K562 (cell line): ENCODE measurements around the gene TCEANC2. TPM values are rescaled to one million over a fixed set of nuclear protein-coding genes. Genes with fewer than 3 reads are reported as not detected.

Experiments
- CBX3 ChIP-seq, 2 experiments: IDR thresholded peaks; 1 replicate in 1 of 2; 2 replicates in 1 of 2; pipeline ENCODE4 v1.6.1; 2012; ENCODE audit warnings: inconsistent platforms in 2 of 2, low read length in 2 of 2, borderline replicate concordance in 1 of 2, control low read depth in 1 of 2
- DNMT1 ChIP-seq: fragments of 450-650 bp; IDR thresholded peaks from 2 replicates; pipeline ENCODE4 v1.6.1; 2016; ENCODE audit warnings: antibody characterized with exemption, mild to moderate bottlenecking
- ETV5 ChIP-seq: sonication (generic); formaldehyde crosslinking; IDR thresholded peaks from 2 replicates; pipeline ENCODE4 v1.4.0; 2020; ENCODE audit warnings: low read depth, mild to moderate bottlenecking, missing genetic modification reagents
- HDAC2 ChIP-seq: fragments of 450-650 bp; IDR thresholded peaks from 2 replicates; pipeline ENCODE4 v1.6.1; 2016; ENCODE audit warnings: mild to moderate bottlenecking
- KDM2B ChIP-seq: fragments of 250-450 bp; sonication (Bioruptor Pico); IDR thresholded peaks from 2 replicates; pipeline ENCODE4 v1.8.0; 2021; ENCODE audit warnings: mild to moderate bottlenecking, moderate library complexity
- L3MBTL2 ChIP-seq: fragments of 450-650 bp; IDR thresholded peaks from 2 replicates; pipeline ENCODE4 v1.6.1; 2016; ENCODE audit warnings: mild to moderate bottlenecking, moderate library complexity
- MAFF ChIP-seq: IDR thresholded peaks from 2 replicates; pipeline ENCODE4 v1.6.1; 2012; ENCODE audit warnings: low read length, improper control_type of control experiment
- MAZ ChIP-seq, 2 experiments: fragments of 450-650 bp in 1 of 2; sonication (generic) in 1 of 2; formaldehyde crosslinking; IDR thresholded peaks in 1 of 2; conservative IDR thresholded peaks in 1 of 2; 2 replicates each; pipeline versions ENCODE4 v1.4.0 to v1.5.0; 2020; ENCODE audit warnings: mild to moderate bottlenecking in 1 of 2, missing genetic modification reagents in 1 of 2
- NBN ChIP-seq: fragments of 450-650 bp; IDR thresholded peaks from 2 replicates; pipeline ENCODE4 v1.6.1; 2016; ENCODE audit warnings: low read depth, mild to moderate bottlenecking
- OTX1 ChIP-seq: fragments of 450-650 bp; formaldehyde crosslinking; IDR thresholded peaks from 2 replicates; pipeline ENCODE4 v1.4.0; 2022; ENCODE audit warnings: mild to moderate bottlenecking
- POLR2AphosphoS2 ChIP-seq: IDR thresholded peaks from 2 replicates; pipeline ENCODE4 v1.6.1; 2012; ENCODE audit warnings: low read length, improper control_type of control experiment
- POLR2B ChIP-seq: fragments of 450-650 bp; IDR thresholded peaks from 2 replicates; pipeline ENCODE4 v1.6.1; 2018; ENCODE audit warnings: low read depth; ENCODE audit not compliant: partially characterized antibody
- RBFOX2 ChIP-seq: fragments of 200-400 bp; formaldehyde crosslinking; IDR thresholded peaks from 2 replicates; pipeline ENCODE4 v1.6.1; 2017; ENCODE audit warnings: low read depth, mild to moderate bottlenecking, low read length, moderate library complexity
- RFX7 ChIP-seq: fragments of 250-450 bp; sonication (Bioruptor Pico); IDR thresholded peaks from 2 replicates; pipeline ENCODE4 v1.5.1; 2021; ENCODE audit warnings: mild to moderate bottlenecking
- RHOXF2B ChIP-seq: fragments of 250-450 bp; sonication (Bioruptor Pico); conservative IDR thresholded peaks from 2 replicates; pipeline ENCODE4 v1.5.1; 2021
- SREBF1 ChIP-seq: fragments of 150-350 bp; IDR thresholded peaks from 2 replicates; pipeline ENCODE4 v1.6.1; 2014; ENCODE audit warnings: antibody characterized with exemption, low read depth, low read length, borderline replicate concordance
- TOE1 ChIP-seq, 2 experiments: fragments of 450-650 bp in 1 of 2; sonication (generic) in 1 of 2; formaldehyde crosslinking in 1 of 2; IDR thresholded peaks; 2 replicates each; pipeline versions ENCODE4 v1.7.1 to v1.8.0; 2016 to 2022; ENCODE audit warnings: borderline replicate concordance in 2 of 2, mild to moderate bottlenecking in 2 of 2, antibody characterized with exemption in 1 of 2, inconsistent platforms in 1 of 2, low read depth in 1 of 2, missing genetic modification reagents in 1 of 2, moderate library complexity in 1 of 2
- XRCC3 ChIP-seq: fragments of 450-650 bp; IDR thresholded peaks from 2 replicates; pipeline ENCODE4 v1.6.1; 2017; ENCODE audit warnings: mild to moderate bottlenecking, moderate library complexity
- ZNF140 ChIP-seq: fragments of 250-450 bp; sonication (Bioruptor Pico); IDR thresholded peaks from 2 replicates; pipeline ENCODE4 v1.8.0; 2021; ENCODE audit warnings: moderate library complexity, mild to moderate bottlenecking, inconsistent platforms
- ZNF316 ChIP-seq: fragments of 450-650 bp; IDR thresholded peaks from 2 replicates; pipeline ENCODE4 v1.6.1; 2016
- ZNF583 ChIP-seq: fragments of 250-450 bp; sonication (Bioruptor Pico); IDR thresholded peaks from 2 replicates; pipeline ENCODE4 v1.4.0; 2020
- polyA plus RNA-seq, 8 experiments: library from polyadenylated mRNA; depleted of rRNA in 4 of 8; stranded (reverse) in 5 of 8; unstranded in 3 of 8; fragments of >200 nt; fragmentation: Nextera tagmentation in 2 of 8; fragmentation: Illumina TruSeq in 1 of 8; extraction: Ambion mirVana in 2 of 8; extraction: Trizol in 1 of 8; gene quantifications; 2 replicates each; pipeline versions ENCODE4 v1.2.1 to v1.2.3, GENCODE V29; 2011 to 2014; ENCODE audit warnings: inconsistent platforms in 1 of 8, missing spikeins in 1 of 8
- total RNA-seq, 7 experiments: library from RNA; depleted of rRNA in 6 of 7; stranded (reverse); fragments of >200 nt in 6 of 7; fragmentation: Illumina TruSeq in 2 of 7; extraction: Trizol in 2 of 7; gene quantifications; 2 replicates each; pipeline versions ENCODE4 v1.2.1 to v1.2.3, GENCODE V29; 2011 to 2021; ENCODE audit warnings: low replicate concordance in 1 of 7
- TF ChIP-seq, protein P1 (sequence below): IDR thresholded peaks from 2 replicates; pipeline ENCODE4 v1.6.1; 2014; ENCODE audit warnings: antibody characterized with exemption
- TF ChIP-seq, protein P2 (sequence below), 2 experiments: IDR thresholded peaks; 2 replicates each; pipeline ENCODE4 v1.6.1; 2011; ENCODE audit warnings: borderline replicate concordance in 1 of 2, control low read depth in 1 of 2, low read depth in 1 of 2, low read length in 1 of 2, mild to moderate bottlenecking in 1 of 2, mixed read lengths in 1 of 2, moderate library complexity in 1 of 2; ENCODE audit not compliant: insufficient read depth in 1 of 2, insufficient read length in 1 of 2, poor library complexity in 1 of 2, severe bottlenecking in 1 of 2; ENCODE audit errors: extremely low read depth in 1 of 2
- TF ChIP-seq, protein P3 (sequence below): fragments of 450-650 bp; formaldehyde crosslinking; IDR thresholded peaks from 2 replicates; pipeline ENCODE4 v1.4.0; 2020; ENCODE audit warnings: mild to moderate bottlenecking, moderate library complexity

The TCEANC2 gene
- total and polyA plus RNA-seq, 9 of the 15 experiments (the other 6 are each of a cell fraction or from before 2014, with no cell fraction given), result 3.3 to 10.2 (median 7.0) TPM

DNA sequence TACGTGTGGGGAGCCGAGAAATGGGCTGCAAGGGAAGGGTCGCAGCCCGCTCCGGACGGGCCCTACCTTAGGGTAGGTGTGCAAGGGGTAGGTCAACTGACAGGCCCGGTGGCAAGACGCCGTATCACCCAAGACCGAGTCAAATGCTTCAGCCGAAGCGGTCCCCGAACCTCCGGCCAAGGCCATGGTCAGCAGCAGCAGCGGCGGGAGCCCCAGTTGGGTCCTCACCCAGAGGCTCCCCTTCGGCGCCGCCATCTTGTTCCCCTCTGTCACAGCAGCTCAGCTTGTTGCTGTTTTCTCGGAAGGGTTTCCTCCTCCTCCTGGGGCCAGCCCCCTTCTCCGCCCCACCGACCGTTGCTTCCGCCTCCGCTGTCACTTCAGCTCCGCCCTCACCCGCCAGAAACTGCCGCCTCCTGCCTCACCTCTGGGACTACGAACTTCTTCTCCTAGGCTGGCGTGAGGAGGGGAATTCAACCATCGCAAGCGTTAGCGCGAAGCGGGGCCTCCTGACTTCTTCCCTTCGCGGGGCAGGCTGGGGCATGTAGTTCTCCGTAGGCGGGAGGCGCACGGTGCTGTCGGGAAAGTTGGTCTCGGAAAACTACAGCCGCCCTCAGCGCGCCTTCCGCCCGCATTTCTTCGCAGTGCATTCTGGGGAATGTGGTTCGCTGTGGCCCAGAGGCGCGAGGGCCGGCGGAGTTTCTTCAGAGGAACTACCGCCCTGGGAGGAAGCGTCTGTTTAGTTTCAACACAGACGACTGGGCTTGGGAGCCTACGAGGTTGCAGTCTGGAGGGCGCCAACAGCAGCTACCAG, at the start of gene TCEANC2, which contains the start of gene TMEM59 (continued):
- peak; percentile 82 for TF ChIP-seq SREBF1
- TF ChIP-seq KDM2B (CRISPR knock-in tag), result no peak
- TF ChIP-seq ZNF140, result no peak
- 0 out of 2 replicates have a peak, but pooled peaks have one; percentile 63 for TF ChIP-seq ZNF583
- peak; percentile 89 for TF ChIP-seq RBFOX2
- peak in 1 of 2 experiments; percentile 58; a peak in 1 of 3 replicates for TF ChIP-seq CBX3 (IDR thresholded peaks at IDR 0.05; ENCODE audit: borderline replicate concordance in 1 of 2, low read length in 2 of 2)
- TF ChIP-seq ETV5, result no peak; the same call in 1 of the 2 replicates
- TF ChIP-seq TOE1 (IDR thresholded peaks at IDR 0.05; ENCODE audit: borderline replicate concordance), result no peak
- TF ChIP-seq TOE1 (CRISPR knock-in tag; IDR thresholded peaks at IDR 0.05; ENCODE audit: borderline replicate concordance, low read depth), result peak; percentile 48; the same call in 1 of the 2 replicates
- TF ChIP-seq HDAC2, result no peak; the same call in 1 of the 2 replicates
- TF ChIP-seq, protein P1, sequence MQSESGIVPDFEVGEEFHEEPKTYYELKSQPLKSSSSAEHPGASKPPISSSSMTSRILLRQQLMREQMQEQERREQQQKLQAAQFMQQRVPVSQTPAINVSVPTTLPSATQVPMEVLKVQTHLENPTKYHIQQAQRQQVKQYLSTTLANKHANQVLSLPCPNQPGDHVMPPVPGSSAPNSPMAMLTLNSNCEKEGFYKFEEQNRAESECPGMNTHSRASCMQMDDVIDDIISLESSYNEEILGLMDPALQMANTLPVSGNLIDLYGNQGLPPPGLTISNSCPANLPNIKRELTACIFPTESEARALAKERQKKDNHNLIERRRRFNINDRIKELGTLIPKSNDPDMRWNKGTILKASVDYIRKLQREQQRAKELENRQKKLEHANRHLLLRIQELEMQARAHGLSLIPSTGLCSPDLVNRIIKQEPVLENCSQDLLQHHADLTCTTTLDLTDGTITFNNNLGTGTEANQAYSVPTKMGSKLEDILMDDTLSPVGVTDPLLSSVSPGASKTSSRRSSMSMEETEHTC, result peak; percentile 60; the same call in 1 of the 2 replicates
- TF ChIP-seq XRCC3, result no peak
- TF ChIP-seq L3MBTL2, result peak; percentile 90
- TF ChIP-seq, protein P2, sequence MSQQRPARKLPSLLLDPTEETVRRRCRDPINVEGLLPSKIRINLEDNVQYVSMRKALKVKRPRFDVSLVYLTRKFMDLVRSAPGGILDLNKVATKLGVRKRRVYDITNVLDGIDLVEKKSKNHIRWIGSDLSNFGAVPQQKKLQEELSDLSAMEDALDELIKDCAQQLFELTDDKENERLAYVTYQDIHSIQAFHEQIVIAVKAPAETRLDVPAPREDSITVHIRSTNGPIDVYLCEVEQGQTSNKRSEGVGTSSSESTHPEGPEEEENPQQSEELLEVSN (IDR thresholded peaks at IDR 0.05; ENCODE audit: borderline replicate concordance in 1 of 2, extremely low read depth in 1 of 2, insufficient read depth in 1 of 2, insufficient read length in 1 of 2, low read depth in 1 of 2, low read length in 1 of 2, poor library complexity in 1 of 2, severe bottlenecking in 1 of 2), result peak; percentile 49 to 58
- TF ChIP-seq MAFF, result no peak
- TF ChIP-seq OTX1 (CRISPR knock-in tag), result no peak
- no peak for TF ChIP-seq RHOXF2B (CRISPR knock-in tag)
- no peak; the same call in 1 of the 2 replicates for TF ChIP-seq DNMT1
- TF ChIP-seq NBN, result peak; percentile 43; the same call in 1 of the 2 replicates
- TF ChIP-seq POLR2AphosphoS2, result no peak
- TF ChIP-seq RFX7, result no peak
- peak; percentile 80 to 86 for TF ChIP-seq MAZ (CRISPR knock-in tag; conservative IDR thresholded peaks at IDR 0.05 in 1 of 2, IDR thresholded peaks at IDR 0.05 in 1 of 2)
- TF ChIP-seq POLR2B, result peak; percentile 60
- TF ChIP-seq, protein P3, sequence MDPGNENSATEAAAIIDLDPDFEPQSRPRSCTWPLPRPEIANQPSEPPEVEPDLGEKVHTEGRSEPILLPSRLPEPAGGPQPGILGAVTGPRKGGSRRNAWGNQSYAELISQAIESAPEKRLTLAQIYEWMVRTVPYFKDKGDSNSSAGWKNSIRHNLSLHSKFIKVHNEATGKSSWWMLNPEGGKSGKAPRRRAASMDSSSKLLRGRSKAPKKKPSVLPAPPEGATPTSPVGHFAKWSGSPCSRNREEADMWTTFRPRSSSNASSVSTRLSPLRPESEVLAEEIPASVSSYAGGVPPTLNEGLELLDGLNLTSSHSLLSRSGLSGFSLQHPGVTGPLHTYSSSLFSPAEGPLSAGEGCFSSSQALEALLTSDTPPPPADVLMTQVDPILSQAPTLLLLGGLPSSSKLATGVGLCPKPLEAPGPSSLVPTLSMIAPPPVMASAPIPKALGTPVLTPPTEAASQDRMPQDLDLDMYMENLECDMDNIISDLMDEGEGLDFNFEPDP (CRISPR knock-in tag), result no peak
- TF ChIP-seq ZNF316, result peak; percentile 10; the same call in 1 of the 2 replicates
